GM21737 (cell line): ENCODE measurements around the gene MXI1.
"Not testable (repeated sequence)": the region's sequence is repeated elsewhere in the genome, so short reads cannot be mapped to it uniquely, and the experiment has no call there.

ENCODE experiments used
- ATAC-seq: cut with Tn5 transposase; IDR thresholded peaks from one replicate; pipeline ENCODE4 v1.9.1; 2021; ENCODE audit warnings: mild to moderate bottlenecking, moderate library complexity; ENCODE audit not compliant: unreplicated experiment

The MXI1 gene

DNA sequence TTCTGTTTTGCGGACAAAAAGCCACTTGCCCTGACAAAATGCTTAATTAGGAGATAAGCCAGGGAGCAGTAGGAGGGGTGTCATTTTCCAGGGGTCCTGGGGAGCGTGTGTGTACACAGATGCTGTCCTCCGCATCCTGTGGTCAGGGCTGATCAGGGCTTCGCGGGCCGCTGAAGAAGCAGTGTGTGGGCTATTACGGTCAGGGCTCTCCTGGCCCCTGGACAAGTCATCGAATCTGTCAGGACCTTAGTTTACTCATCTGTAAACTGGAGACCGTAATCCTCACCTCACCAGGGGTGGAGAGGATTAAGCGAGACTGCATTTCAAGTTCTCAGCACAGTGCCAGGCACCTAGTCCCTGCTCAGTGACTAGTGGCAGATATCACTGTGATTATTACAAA, 26.0 kb upstream of the MXI1 start:
- no peak for ATAC-seq

DNA sequence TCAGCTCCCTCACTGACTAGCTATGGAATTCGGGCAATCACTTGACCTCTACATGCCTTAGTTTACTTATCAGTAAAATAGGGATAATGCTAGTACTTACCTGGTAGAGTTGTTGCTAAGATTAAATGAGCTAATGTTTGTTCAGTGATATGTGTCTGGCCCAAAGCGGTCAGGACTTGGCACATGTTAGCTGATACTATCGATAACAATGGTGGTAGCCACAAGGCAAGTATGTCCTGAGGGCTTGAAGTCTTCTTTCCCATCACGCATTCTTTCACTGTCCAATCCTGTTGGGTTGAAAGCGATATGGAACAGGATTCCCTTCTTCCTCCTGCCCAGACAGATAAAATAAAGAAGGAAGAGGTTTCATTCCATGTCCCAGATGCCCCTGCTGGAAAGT, 25.5 kb upstream of the MXI1 start:
- ATAC-seq = no peak

DNA sequence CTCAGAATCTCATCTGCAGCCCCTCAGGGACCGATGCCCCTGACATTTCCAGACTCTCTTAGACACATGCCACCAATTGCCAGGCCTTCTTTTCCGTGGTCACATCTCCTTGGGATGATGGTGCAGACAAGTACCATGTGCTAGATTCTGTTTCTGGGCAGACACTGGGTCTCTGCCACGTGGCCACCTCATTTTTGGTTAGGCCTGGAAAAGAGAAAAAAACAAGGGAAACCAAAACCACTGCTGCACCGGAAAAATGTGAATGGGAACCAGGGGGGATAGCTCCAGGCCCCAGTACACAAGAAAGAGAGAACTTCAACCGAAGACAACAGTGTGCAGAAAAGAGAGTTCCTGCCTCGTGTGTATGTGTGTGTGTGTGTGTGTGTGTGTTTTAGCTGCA, 23.0 kb upstream of the MXI1 start:
- ATAC-seq = no peak

DNA sequence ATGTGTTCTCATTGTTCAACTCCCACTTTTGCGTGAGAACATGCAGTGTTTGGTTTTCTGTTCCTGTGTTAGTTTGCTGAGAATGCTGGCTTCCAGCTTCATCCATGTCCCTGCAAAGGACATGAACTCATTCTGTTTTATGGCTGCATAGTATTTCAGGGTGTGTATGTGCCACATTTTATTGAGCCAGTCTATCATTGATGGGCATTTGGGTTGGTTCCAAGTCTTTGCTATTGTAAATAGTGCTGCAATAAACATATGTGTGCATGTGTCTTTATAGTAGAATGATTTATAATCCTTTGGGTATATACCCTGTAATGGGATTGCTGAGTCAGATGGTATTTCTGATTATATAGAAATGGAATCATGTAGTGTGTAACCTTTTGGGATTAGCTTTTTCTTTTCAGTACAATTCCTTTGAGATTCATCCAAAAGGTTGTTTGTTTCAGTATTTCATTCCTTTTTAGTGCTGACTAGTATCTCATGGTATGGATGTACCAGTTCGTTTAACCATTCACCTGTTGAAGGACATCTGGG, 21.7 kb upstream of the MXI1 start:
- not testable (repeated sequence) for ATAC-seq

DNA sequence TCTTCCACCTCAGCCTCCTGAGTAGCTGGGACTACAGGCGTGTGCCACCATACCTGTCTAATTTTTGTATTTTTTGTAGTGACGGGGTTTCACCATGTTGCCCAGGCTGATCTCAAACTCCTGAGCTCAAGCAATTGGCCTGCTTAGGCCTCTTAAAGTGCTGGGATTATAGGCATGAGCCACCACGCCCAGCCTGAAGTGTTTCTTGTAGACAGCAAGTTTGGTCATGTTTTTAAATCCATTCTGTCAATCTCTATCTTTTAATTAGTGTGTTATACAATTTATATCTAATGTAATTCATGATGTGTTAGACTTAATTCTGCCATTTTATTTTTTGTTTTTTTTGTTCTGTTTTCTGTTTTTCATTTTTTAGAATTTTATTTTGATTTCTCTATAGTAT, 17.2 kb upstream of the MXI1 start:
- no peak for ATAC-seq

DNA sequence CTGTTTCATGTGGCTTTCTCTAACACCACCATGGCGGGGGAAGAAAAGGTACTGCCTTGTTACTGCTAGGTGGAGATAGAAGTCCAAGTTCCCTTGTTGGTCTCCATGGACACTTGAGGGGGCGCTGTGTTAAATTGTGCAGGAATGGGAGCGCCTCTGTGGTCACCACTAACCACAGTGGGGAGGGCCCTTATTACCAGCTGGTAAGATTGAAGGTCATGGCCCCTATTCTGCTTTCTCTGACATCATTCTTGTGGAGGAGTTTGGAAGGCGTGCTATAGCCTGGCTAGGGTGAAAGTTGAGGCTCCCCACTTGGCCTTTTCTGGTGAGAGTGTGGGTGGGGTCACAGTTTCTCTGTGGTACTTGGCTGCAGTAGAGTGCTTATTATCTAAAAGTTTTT, 14.9 kb upstream of the MXI1 start:
- ATAC-seq = peak; percentile 78

DNA sequence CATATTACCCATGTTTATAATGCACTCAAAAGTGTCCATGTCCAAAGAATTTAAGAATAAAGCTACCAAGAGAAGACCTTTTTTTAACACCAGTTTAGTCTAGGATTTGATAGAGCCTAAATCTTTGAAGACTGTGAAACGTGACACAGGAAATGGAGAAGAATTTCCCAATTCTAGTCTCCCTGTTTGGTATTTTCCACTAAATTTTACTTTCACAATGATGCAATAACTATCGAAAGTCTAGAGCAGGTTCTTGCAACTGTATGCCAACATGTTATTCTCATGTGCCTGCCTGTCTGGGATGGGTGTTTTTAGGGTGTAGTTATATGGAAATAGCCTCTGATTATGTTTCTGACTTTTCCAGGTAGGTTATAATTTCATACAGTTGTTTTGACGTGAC, 6.9 kb upstream of the MXI1 start:
- ATAC-seq = no peak

DNA sequence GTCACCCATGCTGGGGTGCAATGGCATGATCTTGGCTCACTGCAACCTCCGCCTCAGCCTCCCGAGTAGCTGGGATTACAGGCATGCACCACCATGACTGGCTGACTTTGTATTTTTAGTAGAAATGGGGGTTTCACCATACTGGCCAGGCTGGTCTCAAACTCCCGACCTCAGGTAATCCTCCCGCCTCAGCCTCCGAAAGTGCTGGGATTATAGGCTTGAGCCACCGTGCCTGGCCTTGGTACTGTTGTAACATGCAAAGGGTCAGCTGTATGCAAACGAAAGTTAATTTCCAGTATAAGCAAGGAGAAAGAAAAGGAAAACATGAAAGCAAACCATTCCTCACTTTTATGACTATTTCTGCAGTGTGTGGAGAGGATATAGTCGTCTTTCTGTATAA, 6.4 kb upstream of the MXI1 start:
- ATAC-seq = not testable (repeated sequence)

DNA sequence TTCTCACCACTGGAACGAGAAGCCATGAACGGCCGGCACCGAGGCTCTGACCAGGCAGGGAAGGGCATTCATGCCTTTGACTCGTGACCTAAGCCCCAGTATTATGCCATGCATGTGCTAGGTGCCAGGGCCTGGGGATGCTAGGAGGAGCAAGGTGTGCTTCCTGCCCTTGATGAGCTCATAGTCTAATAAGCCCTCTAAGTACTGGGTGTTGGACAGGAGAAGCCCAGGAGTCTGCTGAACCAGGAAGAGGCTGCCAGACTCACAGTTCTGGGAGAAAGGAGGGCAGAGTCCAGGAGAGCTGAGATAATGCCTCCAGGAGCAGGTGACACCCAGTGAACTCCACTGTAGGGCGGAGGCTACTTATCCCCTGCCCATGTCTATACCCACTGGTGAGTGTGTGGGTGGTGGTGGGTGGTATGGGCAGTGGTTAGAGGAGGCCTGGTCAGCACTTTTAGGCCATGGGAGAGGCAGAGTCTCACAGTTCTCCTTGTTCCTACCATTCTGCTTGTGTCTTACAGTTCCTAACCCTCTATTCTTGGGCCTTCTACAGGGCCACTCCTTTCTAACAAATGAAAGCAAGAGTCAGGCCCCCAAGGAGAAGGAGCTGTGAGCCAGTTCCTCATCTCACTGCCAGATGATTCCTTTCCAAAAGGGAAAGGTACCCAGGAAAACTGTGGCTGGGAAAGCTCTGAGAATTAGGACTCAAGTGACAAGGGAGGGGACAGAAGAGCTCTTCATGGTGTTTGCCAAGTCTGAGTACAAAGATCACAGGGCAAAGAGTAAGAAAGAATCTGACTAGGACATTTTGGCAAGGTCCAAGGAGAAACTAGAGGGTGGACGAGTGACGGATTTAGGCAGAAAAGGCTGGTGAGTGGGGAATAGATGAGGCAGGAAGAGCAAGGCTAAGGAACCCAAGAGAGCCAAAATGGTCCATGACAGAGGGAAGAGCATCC, 3.6 kb upstream of the MXI1 start:
- ATAC-seq = no peak

DNA sequence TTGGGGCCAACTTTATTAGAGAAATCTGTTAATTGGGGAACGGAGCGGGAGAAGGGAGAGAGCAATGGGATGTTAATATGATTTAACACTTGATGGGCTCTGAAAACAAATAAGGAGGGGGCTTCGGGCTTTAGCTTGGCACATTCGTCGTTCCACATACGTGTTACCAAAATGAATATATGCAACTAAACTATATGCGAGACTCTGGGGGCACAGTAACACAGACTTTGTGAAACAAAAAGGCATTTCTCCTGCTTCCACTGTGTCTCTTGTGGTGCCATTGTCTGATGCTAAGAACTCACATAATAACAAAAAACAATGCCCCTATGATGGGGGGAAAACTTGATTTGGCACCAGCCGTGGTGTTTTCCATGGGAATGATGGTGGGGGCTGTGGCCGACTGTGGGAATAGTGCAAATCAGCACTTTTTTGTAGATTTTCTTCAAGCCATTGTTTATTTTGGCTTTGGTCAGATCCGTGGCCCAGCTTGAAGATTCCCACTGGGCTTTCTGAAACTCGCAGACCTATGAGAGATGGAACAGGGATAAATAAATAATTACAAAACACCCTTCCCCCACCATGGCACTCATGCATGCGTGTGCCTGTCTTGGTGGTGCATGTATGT, 2.2 kb upstream of the MXI1 start:
- ATAC-seq = no peak

DNA sequence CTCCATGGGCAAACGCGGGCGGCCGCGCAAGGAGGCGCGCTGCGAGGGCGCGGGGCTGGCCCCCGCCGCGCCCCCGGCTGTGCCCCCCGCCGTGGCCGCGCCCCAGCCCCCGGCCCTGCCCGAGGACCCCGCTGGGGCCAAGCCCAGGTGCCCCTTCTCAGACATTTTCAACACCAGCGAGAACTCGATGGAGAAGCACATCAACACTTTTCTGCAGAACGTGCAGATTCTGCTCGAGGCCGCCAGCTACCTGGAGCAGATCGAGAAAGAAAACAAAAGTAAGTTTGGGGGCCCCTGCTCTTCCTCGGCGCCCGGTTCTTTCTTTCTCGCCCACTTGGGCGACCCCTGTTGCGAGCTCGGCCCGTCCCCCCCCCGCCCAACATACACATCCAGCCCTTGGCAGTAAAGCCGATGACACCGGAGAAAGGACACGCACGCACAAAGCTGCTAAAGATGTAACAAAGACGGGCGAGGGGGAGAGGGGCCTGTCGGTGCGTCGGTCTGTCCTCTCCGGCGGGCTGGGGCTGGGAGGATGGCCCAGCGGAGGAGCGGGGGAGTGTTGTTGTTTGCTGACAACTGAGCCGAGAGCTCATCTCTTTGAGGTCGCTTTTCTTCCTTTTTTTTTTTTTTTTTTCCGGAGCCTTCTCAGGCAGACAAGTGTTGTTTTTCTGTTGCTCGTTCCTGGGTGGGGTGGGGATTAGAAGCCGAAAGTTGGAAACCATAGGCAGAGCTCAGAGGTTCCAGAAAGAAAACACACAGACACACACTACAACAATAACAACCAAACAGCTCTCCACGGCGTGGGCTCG, 604 bp downstream of the MXI1 start:
- no peak for ATAC-seq

DNA sequence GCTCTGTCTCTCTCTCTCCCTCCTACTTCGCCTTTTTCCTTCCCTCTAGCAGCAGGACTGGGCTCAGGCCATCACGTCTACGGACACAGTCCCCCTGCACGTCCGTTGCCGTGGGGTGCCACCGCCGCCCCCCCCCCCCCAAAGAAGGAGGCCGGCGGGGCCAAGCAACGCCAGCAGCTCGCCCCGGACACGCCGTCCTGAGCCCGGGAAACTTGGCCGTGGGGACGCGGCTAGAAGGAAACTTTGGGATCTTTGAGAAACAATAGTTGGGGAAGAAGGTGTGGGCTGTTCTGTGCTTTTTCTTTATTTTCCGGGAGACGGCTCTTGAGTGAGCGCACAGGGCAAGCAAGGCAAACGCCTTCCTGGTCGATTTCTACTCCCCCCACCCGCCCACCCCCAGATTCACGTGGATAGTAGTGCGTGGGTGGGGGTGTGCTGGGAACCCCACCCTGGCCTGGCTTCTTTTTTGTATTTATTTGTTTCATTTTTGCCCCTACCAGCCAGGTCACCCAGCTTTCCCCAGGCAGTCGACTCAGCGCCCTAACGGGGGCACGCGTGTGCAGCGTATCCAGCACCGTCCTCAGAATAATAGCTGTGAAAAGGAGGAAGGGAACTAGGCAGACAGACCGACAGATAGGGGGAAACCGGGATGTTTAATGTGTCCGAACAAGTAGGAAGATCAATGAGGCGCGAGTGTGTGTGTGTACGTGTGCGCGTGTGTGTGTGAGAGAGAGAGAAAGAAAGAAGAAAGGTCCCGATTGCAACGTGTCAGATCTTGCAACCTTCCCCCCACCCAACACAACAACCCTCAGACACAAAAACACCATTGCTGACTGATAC, 1.4 kb downstream of the MXI1 start:
- no peak for ATAC-seq

DNA sequence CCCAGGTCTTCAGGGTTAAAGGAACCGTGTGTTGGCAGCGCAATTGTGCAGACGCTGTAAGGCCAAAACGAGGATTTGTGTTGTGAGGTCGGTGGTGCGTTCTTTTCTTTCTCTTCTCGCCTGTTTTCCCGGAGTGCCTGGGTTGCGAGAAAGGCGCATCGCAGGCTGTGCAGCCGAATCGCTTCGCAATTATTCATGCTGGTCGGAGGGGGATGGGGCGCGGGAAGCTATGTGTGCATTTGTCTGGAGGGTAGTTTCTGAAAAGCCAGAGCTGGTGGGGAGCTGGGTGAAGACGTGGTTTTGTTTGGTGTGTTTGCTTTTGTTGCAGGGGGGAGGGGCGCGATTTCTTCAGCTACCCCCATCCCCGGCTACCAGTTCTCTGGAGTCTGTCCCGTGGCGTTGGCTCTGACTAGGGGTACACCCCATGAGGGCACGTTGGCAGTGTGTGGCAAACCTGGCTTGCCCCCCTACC, 2.1 kb downstream of the MXI1 start:
- no peak for ATAC-seq

DNA sequence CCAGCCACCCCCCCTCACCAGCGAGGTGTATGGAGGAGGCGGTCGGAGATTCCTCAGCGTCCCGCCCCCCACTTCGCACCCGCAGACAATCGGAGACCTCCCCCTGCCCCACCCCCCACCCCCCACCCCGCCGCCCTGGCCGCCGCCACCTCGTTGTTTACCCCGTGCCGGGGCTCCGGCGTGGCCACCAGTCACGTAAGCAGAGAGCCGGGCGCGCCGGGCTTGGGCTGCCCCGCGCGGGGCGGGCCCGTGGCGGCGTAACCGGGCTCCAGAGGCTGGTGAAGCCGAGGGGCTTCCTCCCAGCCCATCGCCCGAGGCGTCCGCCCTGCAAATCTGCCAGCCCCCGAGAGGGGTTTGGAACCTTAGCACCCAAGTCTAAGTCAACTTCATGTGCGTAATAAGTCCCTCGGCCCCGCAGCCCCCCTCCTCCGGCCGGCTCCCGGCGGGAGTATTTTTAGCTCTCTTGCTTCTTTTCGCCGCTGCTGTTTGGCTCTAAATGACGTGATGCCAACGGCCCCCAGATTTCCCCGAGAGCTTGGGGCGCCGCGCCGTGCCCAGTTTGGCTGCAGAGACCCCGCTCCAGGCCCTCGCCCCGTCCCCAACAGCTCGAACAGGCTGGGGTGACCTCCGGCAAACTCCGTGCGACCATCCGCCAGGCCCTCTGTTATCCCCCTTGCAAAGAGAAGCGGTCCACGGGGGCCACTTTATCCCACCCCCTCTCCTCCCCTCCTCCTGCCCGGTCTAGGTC, 2.7 kb downstream of the MXI1 start:
- no peak for ATAC-seq

DNA sequence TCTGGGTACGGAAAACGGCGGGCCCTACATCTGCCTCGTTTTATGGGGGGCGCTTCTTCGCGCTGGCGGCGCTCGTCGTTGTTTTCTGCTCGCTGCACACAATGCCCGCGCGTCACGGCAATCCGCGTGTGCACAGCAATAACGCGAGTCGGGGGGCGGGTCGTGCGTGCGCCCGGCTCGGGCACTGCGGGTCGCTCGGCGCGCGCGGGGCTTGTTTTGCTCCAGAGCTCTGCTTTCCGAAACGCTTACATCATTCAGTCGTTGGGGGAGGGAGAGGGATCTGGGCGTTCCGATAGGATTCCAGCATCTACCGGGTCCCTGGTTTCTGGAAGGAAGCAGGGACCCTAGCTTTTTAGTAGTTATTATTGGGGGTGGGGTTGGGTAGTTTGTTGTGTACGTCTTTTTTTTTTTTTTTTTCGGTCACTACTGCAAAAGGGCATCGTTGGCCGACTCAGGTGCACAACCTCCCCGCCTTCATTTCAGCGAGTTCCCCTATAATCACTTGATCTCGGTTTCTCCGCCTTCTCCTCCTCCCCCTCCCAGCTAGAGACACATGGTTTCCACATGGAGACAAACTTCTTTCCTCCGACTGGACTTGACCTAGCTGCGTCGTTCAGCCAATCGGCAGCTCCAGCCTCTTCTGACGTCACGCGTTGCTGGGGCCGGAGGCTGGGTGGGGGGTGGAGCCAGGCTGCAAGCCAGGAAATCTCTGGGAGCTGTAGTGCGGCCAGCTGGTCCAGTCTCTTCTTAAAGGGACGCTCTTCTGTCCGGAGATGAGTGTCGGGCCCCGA, 3.5 kb downstream of the MXI1 start:
- ATAC-seq = peak; percentile 70

DNA sequence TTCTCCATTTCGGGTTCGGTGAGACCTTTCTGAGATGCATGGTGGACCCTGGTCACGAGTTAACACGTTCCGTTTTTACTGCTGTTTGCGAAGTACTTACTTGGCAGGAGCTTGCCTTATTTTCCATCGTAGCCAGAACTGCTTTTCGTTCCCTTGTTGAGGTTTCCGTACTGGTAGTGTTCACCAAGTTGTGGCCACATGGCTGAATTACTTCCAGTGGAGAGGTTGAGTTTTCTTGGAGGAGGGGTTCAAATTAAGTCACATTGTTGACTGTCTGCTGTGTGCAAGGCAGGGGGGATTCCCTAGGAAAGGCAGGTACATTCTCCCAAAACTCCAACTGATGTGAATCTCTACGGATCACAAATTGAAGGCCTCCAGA, 4.0 kb downstream of the MXI1 start:
- ATAC-seq = no peak

DNA sequence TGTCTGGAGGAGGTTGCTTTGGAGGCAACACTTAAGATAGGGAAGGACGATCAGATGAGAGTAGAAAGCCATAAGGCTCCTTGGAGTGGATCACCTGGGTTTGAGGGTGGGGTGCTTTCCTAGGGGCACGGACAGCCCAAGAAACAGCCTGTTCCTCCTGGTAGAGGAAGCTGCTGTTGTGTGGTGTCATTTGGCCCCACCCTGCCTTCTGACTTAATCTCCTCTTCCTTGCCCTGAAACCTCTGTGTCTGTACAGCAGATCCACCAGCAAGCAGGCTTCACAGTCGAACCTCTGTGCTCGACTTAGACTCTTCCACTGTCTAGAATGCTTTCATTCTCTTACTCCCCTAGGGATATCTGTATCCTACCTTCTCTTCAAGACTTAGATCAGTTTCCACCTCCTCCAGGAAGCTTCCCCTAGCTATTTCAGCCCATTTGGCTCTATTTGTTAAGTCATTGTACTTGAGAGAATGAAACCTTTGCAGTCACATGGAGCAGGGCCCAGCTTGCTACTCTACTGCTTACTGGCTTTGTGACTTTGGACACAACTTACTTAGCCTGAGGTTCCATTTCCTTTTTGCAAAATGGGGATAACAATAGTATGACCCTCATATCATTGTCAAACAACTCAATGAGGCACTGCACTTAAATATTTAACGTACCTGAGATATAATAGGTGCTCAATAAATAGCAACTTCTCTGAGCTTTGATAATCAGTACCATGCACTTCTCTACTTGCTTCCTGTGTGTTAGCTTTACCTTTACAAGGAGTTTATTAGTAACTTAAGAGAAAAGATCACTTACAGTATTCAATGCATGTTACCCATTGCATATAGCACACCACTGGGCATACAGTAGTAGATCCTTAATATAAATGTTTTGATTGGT, 5.0 kb downstream of the MXI1 start:
- ATAC-seq = no peak

DNA sequence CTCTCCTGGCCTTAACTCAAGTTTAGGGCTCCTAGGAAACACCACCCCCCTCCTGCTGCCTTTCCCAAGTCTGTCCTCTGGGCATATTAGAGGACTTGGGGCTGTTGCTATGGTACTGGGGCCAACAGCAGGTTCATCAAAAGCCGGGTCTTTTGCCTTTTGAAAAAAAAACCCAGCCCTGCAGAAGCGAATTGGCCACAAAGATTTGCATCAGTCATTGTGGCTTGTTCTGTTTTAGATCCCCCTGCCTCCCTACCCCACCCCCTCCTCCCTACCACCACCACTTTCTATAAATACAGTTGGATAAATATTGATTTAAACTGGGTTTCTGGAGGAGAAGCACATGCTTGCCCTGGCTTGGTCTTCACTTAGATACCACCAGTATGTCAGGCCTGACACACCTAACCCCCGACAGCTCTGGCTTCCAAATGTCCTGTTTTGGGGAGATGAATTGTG, 7.0 kb downstream of the MXI1 start:
- ATAC-seq = no peak
